ENCODE data around the gene PSMD11. TPM values are rescaled to one million over a fixed set of nuclear protein-coding genes. Genes with fewer than 3 reads are reported as not detected.

Gene PSMD11
- total RNA-seq, 1 donor from 2014 or later = 129 TPM

DNA sequence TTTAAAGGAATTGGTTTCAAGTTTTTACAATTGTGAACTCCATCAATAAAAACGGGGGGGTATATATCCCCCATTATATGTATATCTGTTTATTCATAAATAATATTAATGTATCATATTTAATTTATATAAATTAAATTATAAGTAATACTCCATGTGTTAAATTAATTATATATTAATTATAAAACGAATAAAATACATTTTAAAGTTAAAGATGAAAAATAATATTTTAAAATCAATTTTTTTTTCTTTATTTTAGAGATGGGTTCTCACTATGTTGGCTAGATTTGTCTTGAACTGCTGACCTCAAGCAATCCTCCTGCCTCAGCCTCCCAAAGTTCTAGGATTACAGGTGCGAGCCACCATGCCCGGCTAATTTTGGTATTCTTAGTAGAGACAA lies 17.4 kb upstream of the PSMD11 start:
- Histone ChIP-seq H3K9ac (ENCODE audit: low read length) (no peak overlapping the region), H3K9me3 (ENCODE audit: insufficient read depth, low read depth, low read length) (peaks cover 10% of the 10 kb centered on the region), H3K4me2 (ENCODE audit: low read length) (no peak overlapping the region), H4K20me1 (ENCODE audit: insufficient read depth, low read length) (no peaks in the 10 kb centered on the region), H3K36me3 (ENCODE audit: insufficient read depth, low read length) (no peaks in the 10 kb centered on the region), H3K4me1 (ENCODE audit: insufficient read depth, low read length) (no peaks in the 10 kb centered on the region), H3K4me3 (ENCODE audit: insufficient read depth, low read depth, low read length) (no peak overlapping the region), H3K79me2 (ENCODE audit: insufficient read depth, low read length) (no peaks in the 10 kb centered on the region), H3K27ac (ENCODE audit: low read depth, low read length) (no peak overlapping the region), H3K27me3 (ENCODE audit: insufficient read depth, low read length) (no peaks in the 10 kb centered on the region), H2AFZ (ENCODE audit: low read depth, low read length) (no peak overlapping the region)
- FAIRE-seq (no peak), DNase-seq (ENCODE audit: low read depth) (no peak)
- H3K4me1 Mint-ChIP-seq (ENCODE audit: low read depth, unreplicated experiment) = no peaks in the 10 kb centered on the region
- peaks cover 8% of the 10 kb centered on the region for H3K36me3 Mint-ChIP-seq (ENCODE audit: low read depth, unreplicated experiment)
- no peak overlapping the region for H3K4me3 Mint-ChIP-seq (ENCODE audit: unreplicated experiment)
- no peak overlapping the region for H3K27ac Mint-ChIP-seq (ENCODE audit: unreplicated experiment)
- H3K9me3 Mint-ChIP-seq (ENCODE audit: unreplicated experiment) = peaks cover 9% of the 10 kb centered on the region
- no peaks in the 10 kb centered on the region for H3K27me3 Mint-ChIP-seq (ENCODE audit: low read depth, unreplicated experiment)
- TF ChIP-seq CTCF (IDR thresholded peaks at IDR 0.05; ENCODE audit: insufficient read depth, low read depth, low read length) (no peak), EZH2 (IDR thresholded peaks at IDR 0.05; ENCODE audit: insufficient read depth, low read length) (no peak)

DNA sequence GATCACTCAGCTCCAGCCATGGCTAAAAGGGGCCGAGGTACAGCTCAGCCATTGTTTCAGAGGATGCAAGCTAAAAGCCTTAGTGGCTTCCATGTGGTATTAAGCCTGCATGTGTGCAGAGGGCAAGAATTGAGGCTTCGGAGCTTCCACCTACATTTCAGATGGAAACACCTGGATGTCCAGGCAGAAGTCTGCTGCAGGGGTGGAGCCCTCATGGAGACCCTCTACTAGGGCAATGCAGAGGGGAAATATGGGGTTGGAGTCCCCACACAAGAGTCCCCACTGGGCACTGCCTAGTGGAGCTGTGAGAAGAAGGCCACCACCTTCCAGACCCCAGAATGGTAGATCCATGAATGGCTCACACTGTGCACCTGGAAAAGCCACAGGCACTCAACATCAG lies 14.7 kb upstream of the PSMD11 start:
- no peak for DNase-seq (ENCODE audit: low read depth)
- Mint-ChIP-seq H3K27me3 (ENCODE audit: low read depth, unreplicated experiment) (no peaks in the 10 kb centered on the region), H3K36me3 (ENCODE audit: low read depth, unreplicated experiment) (peaks cover 8% of the 10 kb centered on the region), H3K9me3 (ENCODE audit: unreplicated experiment) (peaks cover 9% of the 10 kb centered on the region), H3K27ac (ENCODE audit: unreplicated experiment) (no peak overlapping the region), H3K4me1 (ENCODE audit: low read depth, unreplicated experiment) (peaks cover 2% of the 10 kb centered on the region), H3K4me3 (ENCODE audit: unreplicated experiment) (no peak overlapping the region)
- Histone ChIP-seq H3K27me3 (ENCODE audit: insufficient read depth, low read length) (no peaks in the 10 kb centered on the region), H3K4me3 (ENCODE audit: insufficient read depth, low read depth, low read length) (no peak overlapping the region), H3K9me3 (ENCODE audit: insufficient read depth, low read depth, low read length) (peaks cover 10% of the 10 kb centered on the region), H4K20me1 (ENCODE audit: insufficient read depth, low read length) (no peaks in the 10 kb centered on the region), H2AFZ (ENCODE audit: low read depth, low read length) (no peak overlapping the region), H3K27ac (ENCODE audit: low read depth, low read length) (no peak overlapping the region), H3K79me2 (ENCODE audit: insufficient read depth, low read length) (no peaks in the 10 kb centered on the region), H3K9ac (ENCODE audit: low read length) (no peak overlapping the region), H3K4me2 (ENCODE audit: low read length) (no peak overlapping the region), H3K4me1 (ENCODE audit: insufficient read depth, low read length) (no peaks in the 10 kb centered on the region), H3K36me3 (ENCODE audit: insufficient read depth, low read length) (no peaks in the 10 kb centered on the region)
- FAIRE-seq = no peak
- TF ChIP-seq EZH2 (IDR thresholded peaks at IDR 0.05; ENCODE audit: insufficient read depth, low read length) (no peak), CTCF (IDR thresholded peaks at IDR 0.05; ENCODE audit: insufficient read depth, low read depth, low read length) (no peak)

- Histone ChIP-seq H2AFZ (ENCODE audit: low read depth, low read length) (no peak overlapping the region), H3K27me3 (ENCODE audit: insufficient read depth, low read length) (no peaks in the 10 kb centered on the region), H3K9ac (ENCODE audit: low read length) (no peak overlapping the region), H3K36me3 (ENCODE audit: insufficient read depth, low read length) (no peaks in the 10 kb centered on the region), H3K4me2 (ENCODE audit: low read length) (no peak overlapping the region), H3K4me3 (ENCODE audit: insufficient read depth, low read depth, low read length) (no peak overlapping the region), H4K20me1 (ENCODE audit: insufficient read depth, low read length) (peaks cover 10% of the 10 kb centered on the region), H3K27ac (ENCODE audit: low read depth, low read length) (no peak overlapping the region), H3K79me2 (ENCODE audit: insufficient read depth, low read length) (peaks cover 15% of the 10 kb centered on the region), H3K4me1 (ENCODE audit: insufficient read depth, low read length) (peaks cover 4% of the 10 kb centered on the region), H3K9me3 (ENCODE audit: insufficient read depth, low read depth, low read length) (no peaks in the 10 kb centered on the region)
- Mint-ChIP-seq H3K36me3 (ENCODE audit: low read depth, unreplicated experiment) (no peaks in the 10 kb centered on the region), H3K27me3 (ENCODE audit: low read depth, unreplicated experiment) (peaks cover 8% of the 10 kb centered on the region), H3K27ac (ENCODE audit: unreplicated experiment) (no peak overlapping the region), H3K4me1 (ENCODE audit: low read depth, unreplicated experiment) (no peaks in the 10 kb centered on the region), H3K4me3 (ENCODE audit: unreplicated experiment) (no peak overlapping the region), H3K9me3 (ENCODE audit: unreplicated experiment) (peaks cover 3% of the 10 kb centered on the region)
- TF ChIP-seq EZH2 (IDR thresholded peaks at IDR 0.05; ENCODE audit: insufficient read depth, low read length) = no peak
- TF ChIP-seq CTCF (IDR thresholded peaks at IDR 0.05; ENCODE audit: insufficient read depth, low read depth, low read length) = no peak
- FAIRE-seq = no peak
- DNase-seq (ENCODE audit: low read depth) = no peak
Observed at GRCh38 chr17:32440722-32441121, 3.6 kb upstream of the PSMD11 start.
